ENCODE data around the gene ZNF284. TPM values are rescaled to one million over a fixed set of nuclear protein-coding genes. Genes with fewer than 3 reads are reported as not detected.

The ZNF284 gene
- total RNA-seq, 1 donor from 2014 or later = 2.2 TPM

DNA sequence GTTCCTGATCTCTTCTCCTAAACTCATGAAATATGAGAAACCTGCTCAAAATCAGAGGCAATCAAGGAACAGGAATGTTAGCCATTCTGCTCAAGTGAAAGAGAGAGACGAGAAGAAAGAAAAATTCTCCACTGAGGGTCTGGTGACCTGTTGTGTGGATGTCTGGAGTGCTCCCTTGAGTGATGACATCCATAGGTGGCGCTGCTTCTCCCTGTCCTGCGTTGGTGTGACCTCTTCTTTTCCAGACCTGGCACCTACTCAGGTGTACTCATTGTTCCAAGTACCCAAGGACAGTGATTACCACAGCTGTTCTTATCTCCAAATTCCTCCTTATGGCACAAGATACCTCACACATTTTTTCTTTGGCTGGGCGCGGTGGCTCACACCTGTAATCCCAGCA is 16.1 kb upstream of the ZNF284 start:
- no peak overlapping the region for H3K27ac ChIP-seq
- no peaks in the 10 kb centered on the region for H3K9me3 ChIP-seq
- H3K4me3 ChIP-seq = no peak overlapping the region
- no peak for DNase-seq (ENCODE audit: extremely low spot score in 2 of 2)
- intact Hi-C loops (cut with DNase I) = no loop called here
- TF ChIP-seq POLR2A (IDR thresholded peaks at IDR 0.05) = no peak
- TF ChIP-seq POLR2AphosphoS5 (IDR thresholded peaks at IDR 0.05; ENCODE audit: insufficient read depth in 1 of 2, low read depth in 1 of 2) = no peak
- TF ChIP-seq, protein P1, sequence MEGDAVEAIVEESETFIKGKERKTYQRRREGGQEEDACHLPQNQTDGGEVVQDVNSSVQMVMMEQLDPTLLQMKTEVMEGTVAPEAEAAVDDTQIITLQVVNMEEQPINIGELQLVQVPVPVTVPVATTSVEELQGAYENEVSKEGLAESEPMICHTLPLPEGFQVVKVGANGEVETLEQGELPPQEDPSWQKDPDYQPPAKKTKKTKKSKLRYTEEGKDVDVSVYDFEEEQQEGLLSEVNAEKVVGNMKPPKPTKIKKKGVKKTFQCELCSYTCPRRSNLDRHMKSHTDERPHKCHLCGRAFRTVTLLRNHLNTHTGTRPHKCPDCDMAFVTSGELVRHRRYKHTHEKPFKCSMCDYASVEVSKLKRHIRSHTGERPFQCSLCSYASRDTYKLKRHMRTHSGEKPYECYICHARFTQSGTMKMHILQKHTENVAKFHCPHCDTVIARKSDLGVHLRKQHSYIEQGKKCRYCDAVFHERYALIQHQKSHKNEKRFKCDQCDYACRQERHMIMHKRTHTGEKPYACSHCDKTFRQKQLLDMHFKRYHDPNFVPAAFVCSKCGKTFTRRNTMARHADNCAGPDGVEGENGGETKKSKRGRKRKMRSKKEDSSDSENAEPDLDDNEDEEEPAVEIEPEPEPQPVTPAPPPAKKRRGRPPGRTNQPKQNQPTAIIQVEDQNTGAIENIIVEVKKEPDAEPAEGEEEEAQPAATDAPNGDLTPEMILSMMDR (IDR thresholded peaks at IDR 0.05) = no peak
- H3K36me3 ChIP-seq = peaks cover 0 to 55% of the 10 kb centered on the region in 2 donors
- peaks cover 15% of the 10 kb centered on the region for H3K4me1 ChIP-seq
- no peaks in the 10 kb centered on the region for H3K27me3 ChIP-seq

DNA sequence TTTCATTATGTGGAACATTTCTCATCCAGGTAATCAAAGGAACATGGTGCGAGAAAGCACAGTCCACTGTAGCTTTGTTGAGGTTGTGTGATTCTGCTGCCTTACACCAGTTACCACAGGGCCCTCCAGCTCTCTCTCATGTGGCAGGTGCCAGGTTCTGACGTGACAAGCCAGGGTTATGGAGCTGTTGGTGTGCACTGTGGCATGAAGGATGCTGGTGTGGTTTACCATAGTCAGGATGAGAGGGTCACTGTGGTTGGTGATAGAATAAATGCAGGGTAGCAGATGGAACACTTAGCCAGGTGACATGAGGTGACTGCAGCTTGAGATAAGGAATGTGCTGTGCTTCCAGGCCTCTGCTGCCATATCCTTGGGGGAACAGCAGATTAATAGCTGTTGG is 12.7 kb upstream of the ZNF284 start:
- no peak overlapping the region for H3K4me3 ChIP-seq
- no peak for DNase-seq (ENCODE audit: extremely low spot score in 2 of 2)
- TF ChIP-seq POLR2AphosphoS5 (IDR thresholded peaks at IDR 0.05; ENCODE audit: insufficient read depth in 1 of 2, low read depth in 1 of 2) (no peak), POLR2A (IDR thresholded peaks at IDR 0.05) (no peak)
- TF ChIP-seq, protein P1 (IDR thresholded peaks at IDR 0.05) = no peak
- no peaks in the 10 kb centered on the region for H3K4me1 ChIP-seq
- H3K9me3 ChIP-seq = no peaks in the 10 kb centered on the region
- H3K36me3 ChIP-seq = peaks cover 0 to 86% of the 10 kb centered on the region in 2 donors
- H3K27ac ChIP-seq = no peak overlapping the region
- no peaks in the 10 kb centered on the region for H3K27me3 ChIP-seq
- intact Hi-C loops (cut with DNase I) = no loop called here

DNA sequence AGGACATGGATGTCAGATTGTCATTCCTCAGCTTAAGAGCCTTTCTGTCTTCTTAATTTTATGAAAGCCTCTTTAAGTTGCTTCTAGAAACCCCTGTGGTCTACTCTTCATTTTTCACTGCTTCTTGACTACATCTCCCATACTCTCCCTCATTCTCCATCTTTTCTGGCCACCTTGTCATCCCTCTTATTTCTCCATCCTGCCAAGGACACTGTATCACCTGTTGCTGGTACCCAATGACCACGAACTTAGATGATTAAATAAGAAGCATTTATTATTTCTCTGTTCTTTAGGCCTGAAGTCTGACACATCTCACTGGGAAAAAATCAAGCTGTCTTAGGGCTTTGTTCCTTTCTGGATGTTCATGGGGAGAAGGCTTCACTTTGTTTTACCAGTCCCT is 10.9 kb upstream of the ZNF284 start:
- TF ChIP-seq POLR2A (IDR thresholded peaks at IDR 0.05) (no peak), POLR2AphosphoS5 (IDR thresholded peaks at IDR 0.05; ENCODE audit: insufficient read depth in 1 of 2, low read depth in 1 of 2) (no peak)
- TF ChIP-seq, protein P1 (IDR thresholded peaks at IDR 0.05) = no peak
- Histone ChIP-seq H3K27me3 (no peaks in the 10 kb centered on the region), H3K4me3 (no peak overlapping the region), H3K9me3 (peaks cover 12% of the 10 kb centered on the region), H3K4me1 (no peaks in the 10 kb centered on the region), H3K27ac (no peak overlapping the region), H3K36me3 (peaks cover 0 to 86% of the 10 kb centered on the region in 2 donors)
- no peak for DNase-seq (ENCODE audit: extremely low spot score in 2 of 2)
- intact Hi-C loops (cut with DNase I) = no loop called here

DNA sequence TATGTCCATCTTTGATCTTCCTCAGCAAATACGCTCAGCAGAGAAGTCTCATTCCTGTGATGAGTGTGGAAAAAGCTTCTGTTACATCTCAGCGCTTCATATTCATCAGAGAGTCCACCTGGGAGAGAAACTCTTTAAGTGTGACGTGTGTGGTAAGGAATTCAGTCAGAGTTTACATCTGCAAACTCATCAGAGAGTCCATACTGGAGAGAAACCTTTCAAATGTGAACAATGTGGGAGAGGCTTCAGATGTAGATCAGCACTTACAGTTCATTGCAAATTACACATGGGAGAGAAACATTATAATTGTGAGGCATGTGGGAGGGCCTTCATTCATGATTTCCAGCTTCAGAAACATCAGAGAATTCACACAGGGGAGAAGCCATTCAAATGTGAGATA is 5.7 kb upstream of the ZNF284 start:
- no peaks in the 10 kb centered on the region for H3K27me3 ChIP-seq
- peaks cover 29% of the 10 kb centered on the region for H3K9me3 ChIP-seq
- TF ChIP-seq POLR2A (IDR thresholded peaks at IDR 0.05) = no peak
- TF ChIP-seq, protein P1 (IDR thresholded peaks at IDR 0.05) = no peak
- no peak for TF ChIP-seq POLR2AphosphoS5 (IDR thresholded peaks at IDR 0.05; ENCODE audit: insufficient read depth in 1 of 2, low read depth in 1 of 2)
- intact Hi-C loops (cut with DNase I) = no loop called here
- peaks cover 0 to 61% of the 10 kb centered on the region in 2 donors for H3K36me3 ChIP-seq
- no peak overlapping the region for H3K4me3 ChIP-seq
- no peak overlapping the region for H3K27ac ChIP-seq
- peaks cover 4% of the 10 kb centered on the region for H3K4me1 ChIP-seq
- DNase-seq (ENCODE audit: extremely low spot score in 2 of 2) = no peak

DNA sequence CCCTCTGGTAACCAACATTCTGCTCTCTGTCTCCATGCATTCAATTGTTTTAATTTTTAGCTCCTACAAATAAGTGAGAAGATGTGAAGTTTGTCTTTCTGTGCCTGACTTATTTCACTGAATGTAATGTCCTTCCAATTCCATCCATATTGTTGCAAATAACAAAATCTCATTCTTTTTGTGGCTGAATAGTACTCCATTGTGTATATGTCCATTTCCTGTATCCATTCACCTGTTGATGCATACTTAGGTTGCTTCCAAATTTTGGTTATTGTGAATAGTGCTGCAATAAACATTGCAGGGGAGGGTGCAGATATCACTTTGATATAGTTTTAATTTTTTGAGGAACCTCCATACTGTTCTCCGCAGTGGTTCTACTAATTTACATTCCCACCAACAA is 2.5 kb upstream of the ZNF284 start:
- peaks cover 21% of the 10 kb centered on the region for H3K4me1 ChIP-seq
- no peak for TF ChIP-seq POLR2AphosphoS5 (IDR thresholded peaks at IDR 0.05; ENCODE audit: insufficient read depth in 1 of 2, low read depth in 1 of 2)
- TF ChIP-seq, protein P1 (IDR thresholded peaks at IDR 0.05) = no peak
- TF ChIP-seq POLR2A (IDR thresholded peaks at IDR 0.05) = no peak
- intact Hi-C loops (cut with DNase I) = no loop called here
- no peak for DNase-seq (ENCODE audit: extremely low spot score in 2 of 2)
- H3K4me3 ChIP-seq = no peak overlapping the region
- peaks cover 0 to 30% of the 10 kb centered on the region in 2 donors for H3K36me3 ChIP-seq
- no peak overlapping the region for H3K27ac ChIP-seq
- H3K9me3 ChIP-seq = peaks cover 29% of the 10 kb centered on the region
- H3K27me3 ChIP-seq = no peaks in the 10 kb centered on the region
